Esophagus squamous epithelium (tissue), 5 donors: ENCODE measurements around the gene BRME1. TPM values are rescaled to one million over a fixed set of nuclear protein-coding genes. Genes with fewer than 3 reads are reported as not detected.

Experiments used
- DNase-seq: peaks from one replicate; lab custom pipeline; 2025; lab: John Stamatoyannopoulos, UW
- H3K27ac ChIP-seq, 4 donors: fragments of 200-600 bp; sonication (generic); one replicate each; pipeline ENCODE4 v1.5.1; 2016 to 2019; ENCODE audit warnings: mild to moderate bottlenecking in 1 of 4
- H3K27me3 ChIP-seq, 4 donors: fragments of 200-600 bp; sonication (generic); 1 replicate in 3 of 4; 2 replicates in 1 of 4; pipeline versions ENCODE4 v1.5.1 to v1.6.0; 2017 to 2021; ENCODE audit warnings: antibody characterized with exemption in 1 of 4
- H3K36me3 ChIP-seq, 3 donors: fragments of 200-600 bp; sonication (generic); one replicate each; pipeline ENCODE4 v1.5.1; 2016 to 2019
- H3K4me1 ChIP-seq, 3 donors: fragments of 200-600 bp; sonication (generic); one replicate each; pipeline ENCODE4 v1.5.1; 2017 to 2019
- H3K4me3 ChIP-seq, 4 donors: fragments of 200-600 bp; sonication (generic); 1 replicate in 3 of 4; 2 replicates in 1 of 4; pipeline ENCODE4 v1.5.1; 2016 to 2019; ENCODE audit warnings: mild to moderate bottlenecking in 2 of 4, moderate library complexity in 1 of 4
- H3K9me3 ChIP-seq, 3 donors: fragments of 200-600 bp; sonication (generic); one replicate each; pipeline ENCODE4 v1.5.1; 2016 to 2019
- POLR2A ChIP-seq, 4 donors: fragments of 450-650 bp; IDR thresholded peaks; one replicate each; pipeline ENCODE4 v1.6.1; 2017; ENCODE audit warnings: antibody characterized with exemption in 4 of 4, mild to moderate bottlenecking in 4 of 4, moderate library complexity in 3 of 4
- WGBS, 2 donors: methylation state at CpG; one replicate each; pipeline ENCODE4 v1.1.5; 2018; 5-methylcytosine and 5-hydroxymethylcytosine counted together
- intact Hi-C: fragments of 100-400 bp; cut with DNase I; formaldehyde crosslinking; loops from one replicate; pipeline ENCODE4 v1.15.0; 2022
- total RNA-seq, 4 donors: library from RNA; depleted of rRNA; stranded (reverse); fragments of >200 nt; gene quantifications; one replicate each; pipeline ENCODE4 v1.1.0, GENCODE V29; 2016
- TF ChIP-seq, protein P1 (sequence below), 6 experiments: fragments of 450-650 bp in 4 of 6; fragments of 200-600 bp in 2 of 6; sonication (generic) in 2 of 6; IDR thresholded peaks; one replicate each; pipeline ENCODE4 v1.5.1; 2016 to 2019; ENCODE audit warnings: antibody characterized with exemption in 6 of 6, mild to moderate bottlenecking in 4 of 6, moderate library complexity in 4 of 6
- donor health status: DM: yes; HTN: yes; CAD: no.

BRME1 gene
- total RNA-seq, 4 donors from 2014 or later = 1.8 to 6.3 (median 4.0) TPM

DNA sequence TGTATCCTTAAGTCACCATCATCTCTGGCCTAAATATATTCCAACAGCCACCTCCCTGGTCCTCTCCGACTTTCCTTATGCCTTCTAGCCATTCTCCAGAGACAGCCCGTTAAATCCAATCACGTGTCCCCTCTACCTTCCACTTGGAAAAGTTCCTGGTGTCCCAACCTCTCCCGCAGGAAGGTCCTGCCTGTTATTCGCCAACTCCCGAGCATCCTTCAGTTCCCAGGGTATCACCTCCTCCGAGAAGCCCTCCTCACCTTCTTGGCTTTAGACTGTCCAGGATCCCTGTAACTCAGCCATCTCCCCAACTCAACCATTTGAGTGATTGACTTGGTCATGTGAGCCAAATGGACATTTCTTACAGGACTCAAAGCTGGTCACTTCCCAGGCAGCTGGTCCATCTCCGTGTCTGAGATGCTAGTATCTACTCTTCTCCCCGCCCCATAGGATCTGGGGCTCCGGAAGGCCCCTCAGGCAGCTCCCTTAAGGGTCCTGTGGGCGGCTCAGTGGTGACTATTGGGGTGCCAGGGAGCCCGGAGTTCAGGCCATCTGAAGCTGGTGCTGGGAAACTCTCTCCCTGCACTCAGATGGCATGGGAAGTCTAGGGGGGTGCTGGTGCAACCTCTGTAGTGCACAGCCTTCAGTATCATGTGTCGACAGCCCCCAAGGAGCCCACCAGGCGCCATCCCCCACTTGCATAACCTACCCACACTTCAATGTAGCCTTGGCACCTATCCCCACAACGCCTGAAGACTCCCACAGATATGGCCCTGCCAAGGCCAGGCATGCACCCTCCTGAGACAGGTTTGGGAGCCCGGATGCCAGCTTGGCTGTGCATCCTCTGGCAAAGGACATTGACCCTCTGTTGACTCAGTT is 56.9 kb downstream of the BRME1 start:
- H3K27ac ChIP-seq = peak overlapping the region; percentile 33 to 100 (median 98)
- H3K36me3 ChIP-seq = no peaks in the 10 kb centered on the region
- WGBS, 2 donors = 53 to 57% methylated on average over 12 of the region's 16 CpGs
- DNase-seq = no peak
- intact Hi-C loops = no loop called here
- H3K4me1 ChIP-seq = peaks cover 55 to 98% (median 57%) of the 10 kb centered on the region in 3 donors
- no peaks in the 10 kb centered on the region for H3K9me3 ChIP-seq
- no peaks in the 10 kb centered on the region for H3K27me3 ChIP-seq
- TF ChIP-seq, protein P1, sequence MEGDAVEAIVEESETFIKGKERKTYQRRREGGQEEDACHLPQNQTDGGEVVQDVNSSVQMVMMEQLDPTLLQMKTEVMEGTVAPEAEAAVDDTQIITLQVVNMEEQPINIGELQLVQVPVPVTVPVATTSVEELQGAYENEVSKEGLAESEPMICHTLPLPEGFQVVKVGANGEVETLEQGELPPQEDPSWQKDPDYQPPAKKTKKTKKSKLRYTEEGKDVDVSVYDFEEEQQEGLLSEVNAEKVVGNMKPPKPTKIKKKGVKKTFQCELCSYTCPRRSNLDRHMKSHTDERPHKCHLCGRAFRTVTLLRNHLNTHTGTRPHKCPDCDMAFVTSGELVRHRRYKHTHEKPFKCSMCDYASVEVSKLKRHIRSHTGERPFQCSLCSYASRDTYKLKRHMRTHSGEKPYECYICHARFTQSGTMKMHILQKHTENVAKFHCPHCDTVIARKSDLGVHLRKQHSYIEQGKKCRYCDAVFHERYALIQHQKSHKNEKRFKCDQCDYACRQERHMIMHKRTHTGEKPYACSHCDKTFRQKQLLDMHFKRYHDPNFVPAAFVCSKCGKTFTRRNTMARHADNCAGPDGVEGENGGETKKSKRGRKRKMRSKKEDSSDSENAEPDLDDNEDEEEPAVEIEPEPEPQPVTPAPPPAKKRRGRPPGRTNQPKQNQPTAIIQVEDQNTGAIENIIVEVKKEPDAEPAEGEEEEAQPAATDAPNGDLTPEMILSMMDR (IDR thresholded peaks at IDR 0.05) = no peak
- TF ChIP-seq POLR2A (IDR thresholded peaks at IDR 0.05) = no peak
- H3K4me3 ChIP-seq = no peak overlapping the region

DNA sequence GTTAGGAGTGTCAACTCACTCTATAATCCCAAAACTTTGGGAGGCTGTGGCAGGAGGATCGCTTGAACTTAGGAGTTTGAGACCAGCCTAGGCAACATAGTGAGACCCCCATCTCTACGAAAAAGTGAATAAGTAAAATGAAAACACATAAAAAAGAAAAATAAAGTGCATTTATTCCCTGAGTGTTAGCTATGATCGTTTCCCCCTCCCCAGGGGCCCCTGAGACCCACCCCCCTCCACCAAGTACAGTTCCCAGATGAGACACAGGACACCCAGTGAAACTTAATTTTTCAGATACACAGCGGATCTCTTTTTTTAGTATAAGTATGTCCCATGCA is 57.6 kb downstream of the BRME1 start:
- TF ChIP-seq, protein P1 (IDR thresholded peaks at IDR 0.05) = no peak
- no peak for TF ChIP-seq POLR2A (IDR thresholded peaks at IDR 0.05)
- no peak for DNase-seq
- Histone ChIP-seq H3K27ac (peak overlapping the region; percentile 98 to 100 (median 98)), H3K4me3 (no peak overlapping the region), H3K9me3 (no peaks in the 10 kb centered on the region), H3K4me1 (peaks cover 63 to 98% (median 64%) of the 10 kb centered on the region in 3 donors), H3K36me3 (no peaks in the 10 kb centered on the region), H3K27me3 (no peaks in the 10 kb centered on the region)
- intact Hi-C loops = no loop called here
- WGBS, 2 donors = 63 to 68% methylated on average over 4 of the region's 4 CpGs

- intact Hi-C loops = no loop called here
- 6 to 93% methylated on average over 2 to 9 of the region's 47 CpGs for WGBS, 2 donors
- H3K4me1 ChIP-seq = peaks cover 67 to 97% (median 67%) of the 10 kb centered on the region in 3 donors
- no peak for DNase-seq
- TF ChIP-seq, protein P1 (IDR thresholded peaks at IDR 0.05) = peak; percentile 13 to 49 (median 40)
- peak in 3 of 4 donors; percentile 17 to 88 (median 77) for TF ChIP-seq POLR2A (IDR thresholded peaks at IDR 0.05)
- H3K27ac ChIP-seq = peak overlapping the region; percentile 98 to 100 (median 98)
- peak overlapping the region; percentile 37 to 74 (median 56) for H3K4me3 ChIP-seq
- no peaks in the 10 kb centered on the region for H3K9me3 ChIP-seq
- H3K27me3 ChIP-seq = no peaks in the 10 kb centered on the region
- H3K36me3 ChIP-seq = no peaks in the 10 kb centered on the region
Observed at GRCh38 chr19:13847407-13848339, 58.2 kb downstream of the BRME1 start.

GRCh38 chr19:13846557-13847406 is 59.1 kb downstream of the BRME1 start:
- Histone ChIP-seq H3K27ac (peak overlapping the region; percentile 98 to 100 (median 98)), H3K4me1 (peaks cover 65 to 89% (median 66%) of the 10 kb centered on the region in 3 donors)

More at GRCh38 chr19:13846557-13847406, 59.1 kb downstream of the BRME1 start:
- Histone ChIP-seq H3K27me3 (no peaks in the 10 kb centered on the region), H3K9me3 (no peaks in the 10 kb centered on the region), H3K4me3 (peak overlapping the region; percentile 37 to 74 (median 56)), H3K36me3 (no peaks in the 10 kb centered on the region)
- peak; percentile 57 for DNase-seq
- TF ChIP-seq, protein P1 (IDR thresholded peaks at IDR 0.05) = no peak
- TF ChIP-seq POLR2A (IDR thresholded peaks at IDR 0.05) = peak in 2 of 4 donors; percentile 37 to 49
- intact Hi-C loops = no loop called here
- 0 to 2% methylated on average over 1 to 6 of the region's 23 CpGs for WGBS, 2 donors
